ENCODE results near the gene TBC1D22A. TPM values are rescaled to one million over a fixed set of nuclear protein-coding genes. Genes with fewer than 3 reads are reported as not detected.

The TBC1D22A gene
- polyA plus RNA-seq, 1 of the 3 experiments (the other 2 are of a cell fraction), result 16.5 TPM

DNA sequence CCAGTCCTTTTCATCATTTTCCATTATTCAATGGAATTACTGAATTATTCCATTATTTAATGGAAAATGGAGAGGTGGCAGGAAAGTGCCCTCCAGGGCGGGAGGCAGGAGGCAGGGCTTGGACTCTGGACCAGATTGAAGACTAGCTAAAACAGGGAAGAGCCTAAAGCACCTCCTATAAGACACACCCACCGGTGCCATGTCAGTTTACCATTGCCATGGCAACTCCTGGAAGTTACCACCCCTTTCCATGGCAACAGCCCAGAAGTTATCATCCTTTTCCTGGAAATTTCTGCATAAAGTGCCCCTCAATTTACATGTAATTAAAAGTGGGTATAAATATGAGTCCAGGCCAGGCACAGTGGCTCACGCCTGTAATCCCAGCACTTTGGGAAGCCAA is 443.7 kb downstream of the TBC1D22A start (continued):
- TF ChIP-seq, protein P1, sequence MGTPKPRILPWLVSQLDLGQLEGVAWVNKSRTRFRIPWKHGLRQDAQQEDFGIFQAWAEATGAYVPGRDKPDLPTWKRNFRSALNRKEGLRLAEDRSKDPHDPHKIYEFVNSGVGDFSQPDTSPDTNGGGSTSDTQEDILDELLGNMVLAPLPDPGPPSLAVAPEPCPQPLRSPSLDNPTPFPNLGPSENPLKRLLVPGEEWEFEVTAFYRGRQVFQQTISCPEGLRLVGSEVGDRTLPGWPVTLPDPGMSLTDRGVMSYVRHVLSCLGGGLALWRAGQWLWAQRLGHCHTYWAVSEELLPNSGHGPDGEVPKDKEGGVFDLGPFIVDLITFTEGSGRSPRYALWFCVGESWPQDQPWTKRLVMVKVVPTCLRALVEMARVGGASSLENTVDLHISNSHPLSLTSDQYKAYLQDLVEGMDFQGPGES (IDR thresholded peaks at IDR 0.05; ENCODE audit: low read depth, low read length), result no peak
- TF ChIP-seq SIN3A (IDR thresholded peaks at IDR 0.05; ENCODE audit: borderline replicate concordance, low read depth, low read length) (no peak), MEF2A (IDR thresholded peaks at IDR 0.05; ENCODE audit: borderline replicate concordance, low read depth) (no peak), YY1 (IDR thresholded peaks at IDR 0.05; ENCODE audit: low read depth) (no peak), RCOR1 (IDR thresholded peaks at IDR 0.05; ENCODE audit: low read length) (no peak)

DNA sequence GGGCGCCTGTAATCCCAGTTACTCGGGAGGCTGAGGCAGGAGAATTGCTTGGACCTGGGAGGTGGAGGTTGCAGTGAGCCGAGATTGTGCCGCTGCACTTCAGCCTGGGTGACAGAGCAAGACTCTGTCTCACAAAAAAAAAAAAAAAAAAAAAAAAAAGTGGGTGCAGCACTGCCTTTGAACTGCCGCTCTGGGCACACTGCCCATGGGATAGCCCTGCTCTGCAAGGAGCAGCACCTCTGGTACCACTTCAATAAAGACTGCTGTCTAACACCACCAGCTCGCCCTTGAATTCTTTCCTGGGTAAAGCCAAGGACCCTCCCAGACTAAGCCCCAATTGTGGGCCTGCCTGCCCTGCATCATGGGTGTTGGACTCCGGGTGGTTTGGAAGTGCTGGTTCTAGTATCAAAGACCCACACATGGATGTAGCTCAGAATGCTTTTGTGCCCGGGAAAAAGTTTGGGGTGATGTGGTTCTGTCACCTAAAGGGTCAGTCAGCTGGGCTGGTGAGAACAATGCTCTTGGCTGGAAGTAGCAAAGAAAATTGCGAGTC is 444.3 kb downstream of the TBC1D22A start:
- Histone ChIP-seq H3K4me3 (ENCODE audit: low read depth in 2 of 2, low read length in 1 of 2) (no peak overlapping the region), H3K9me2 (no peaks in the 10 kb centered on the region), H3K4me2 (no peak overlapping the region), H3K27me3 (ENCODE audit: insufficient read depth) (no peaks in the 10 kb centered on the region), H3K36me3 (replicated peaks in 1 of 2; ENCODE audit: control insufficient read depth in 1 of 2, insufficient read depth in 2 of 2, low read length in 1 of 2) (no peaks in the 10 kb centered on the region), H4K20me1 (ENCODE audit: insufficient read depth) (no peaks in the 10 kb centered on the region), H3K9ac (no peak overlapping the region), H3K9me3 (no peaks in the 10 kb centered on the region), H3F3A (replicated peaks; ENCODE audit: insufficient read depth) (no peaks in the 10 kb centered on the region), H3K27ac (ENCODE audit: low read depth in 2 of 2, low read length in 1 of 2) (no peak overlapping the region), H2AFZ (ENCODE audit: low read depth) (no peak overlapping the region), H3K79me2 (ENCODE audit: insufficient read depth) (no peaks in the 10 kb centered on the region), H3K4me1 (ENCODE audit: control insufficient read depth in 1 of 2, insufficient read depth in 2 of 2, low read depth in 1 of 2, low read length in 1 of 2) (no peaks in the 10 kb centered on the region)
- WGBS (ENCODE audit: low lambda C conversion rate), result 47% methylated on average over 9 of the region's 9 CpGs
- ChIA-PET POLR2A (no interaction called here), CTCF (no interaction called here)
- TF ChIP-seq POLR2AphosphoS5 (IDR thresholded peaks at IDR 0.05; ENCODE audit: low read depth, low read length), result no peak
- DNase-seq, result no peak

DNA sequence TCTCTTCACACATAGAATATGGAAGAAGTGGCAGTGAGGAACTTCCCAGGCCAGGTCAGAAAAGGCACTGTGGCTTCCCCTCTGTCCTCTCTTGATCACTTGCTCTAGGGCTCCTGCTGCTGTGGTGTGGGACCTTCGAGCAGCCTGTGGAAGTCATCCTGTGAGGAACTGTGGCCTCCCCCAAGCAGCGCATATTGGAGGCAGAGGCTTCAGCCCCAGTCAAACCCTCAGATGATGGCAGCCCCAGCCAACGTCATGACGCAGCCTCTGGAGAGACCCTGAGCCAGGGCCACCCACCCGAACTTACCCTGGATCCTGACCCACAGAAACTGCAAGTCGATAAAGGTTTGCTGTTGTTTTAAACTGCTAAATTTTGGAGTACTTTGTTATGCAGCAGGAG is 444.9 kb downstream of the TBC1D22A start:
- Histone ChIP-seq H3K4me1 (ENCODE audit: control insufficient read depth in 1 of 2, insufficient read depth in 2 of 2, low read depth in 1 of 2, low read length in 1 of 2) (no peaks in the 10 kb centered on the region), H3K36me3 (replicated peaks in 1 of 2; ENCODE audit: control insufficient read depth in 1 of 2, insufficient read depth in 2 of 2, low read length in 1 of 2) (no peaks in the 10 kb centered on the region), H2AFZ (ENCODE audit: low read depth) (no peak overlapping the region), H3K9me3 (no peaks in the 10 kb centered on the region), H3K27ac (ENCODE audit: low read depth in 2 of 2, low read length in 1 of 2) (no peak overlapping the region), H3F3A (replicated peaks; ENCODE audit: insufficient read depth) (no peaks in the 10 kb centered on the region), H3K27me3 (ENCODE audit: insufficient read depth) (no peaks in the 10 kb centered on the region), H3K9me2 (no peaks in the 10 kb centered on the region), H3K4me2 (no peak overlapping the region), H3K9ac (no peak overlapping the region), H4K20me1 (ENCODE audit: insufficient read depth) (no peaks in the 10 kb centered on the region), H3K79me2 (ENCODE audit: insufficient read depth) (no peaks in the 10 kb centered on the region), H3K4me3 (ENCODE audit: low read depth in 2 of 2, low read length in 1 of 2) (no peak overlapping the region)
- ChIA-PET POLR2A (no interaction called here), CTCF (no interaction called here)
- no peak for DNase-seq
- TF ChIP-seq, protein P2, sequence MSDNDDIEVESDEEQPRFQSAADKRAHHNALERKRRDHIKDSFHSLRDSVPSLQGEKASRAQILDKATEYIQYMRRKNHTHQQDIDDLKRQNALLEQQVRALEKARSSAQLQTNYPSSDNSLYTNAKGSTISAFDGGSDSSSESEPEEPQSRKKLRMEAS (IDR thresholded peaks at IDR 0.05; ENCODE audit: low read depth), result no peak
- no peak for TF ChIP-seq CHD2 (IDR thresholded peaks at IDR 0.05; ENCODE audit: low read length, partially characterized antibody)
- no peak for TF ChIP-seq TAF1 (IDR thresholded peaks at IDR 0.05; ENCODE audit: borderline replicate concordance, low read depth, low read length)
- TF ChIP-seq TCF12 (IDR thresholded peaks at IDR 0.05), result no peak
- TF ChIP-seq EP300 (IDR thresholded peaks at IDR 0.05; ENCODE audit: borderline replicate concordance in 1 of 2, low read depth in 1 of 2, low read length in 1 of 2), result no peak
- TF ChIP-seq ELF1 (IDR thresholded peaks at IDR 0.05), result no peak
- 44% methylated on average over 5 of the region's 6 CpGs for WGBS (ENCODE audit: low lambda C conversion rate)
